Activated effector memory CD4-positive, alpha-beta T cell treated with anti-CD3 and anti-CD28 coated beads, Interleukin-2, amount 50 U/mL, for 16 hours (primary cell): ENCODE results near the gene VAV2.

Experiments used
- DNase-seq: peaks from one replicate; pipeline ENCODE4 v3.0.0-alpha.2; 2020

Gene VAV2

GRCh38 chr9:133979921-133980863 lies 11.9 kb downstream of the VAV2 start:
- DNase-seq, result no peak

GRCh38 chr9:133979273-133979920 lies 12.7 kb downstream of the VAV2 start:
- DNase-seq, result no peak

GRCh38 chr9:133978899-133979272 lies 13.2 kb downstream of the VAV2 start:
- DNase-seq, result no peak

- DNase-seq, result no peak
Measured at GRCh38 chr9:133978226-133978898, 13.8 kb downstream of the VAV2 start.

- no peak for DNase-seq
Measured at GRCh38 chr9:133977421-133978201, 14.5 kb downstream of the VAV2 start.

- DNase-seq, result no peak
Measured at GRCh38 chr9:133976887-133977286, 15.2 kb downstream of the VAV2 start.

GRCh38 chr9:133976191-133976861 lies 15.8 kb downstream of the VAV2 start:
- DNase-seq, result no peak

GRCh38 chr9:133975511-133975910 lies 16.6 kb downstream of the VAV2 start:
- no peak for DNase-seq

- no peak for DNase-seq
Measured at GRCh38 chr9:133974631-133975341, 17.3 kb downstream of the VAV2 start.

GRCh38 chr9:133973791-133974630 lies 18.1 kb downstream of the VAV2 start:
- DNase-seq, result no peak

GRCh38 chr9:133973111-133973790 lies 18.9 kb downstream of the VAV2 start:
- no peak for DNase-seq

- no peak for DNase-seq
Measured at GRCh38 chr9:133971981-133972941, 19.9 kb downstream of the VAV2 start.

- DNase-seq, result no peak
Measured at GRCh38 chr9:133971121-133971951, 20.8 kb downstream of the VAV2 start.

GRCh38 chr9:133970581-133971058 lies 21.5 kb downstream of the VAV2 start:
- DNase-seq, result no peak

GRCh38 chr9:133969681-133970580 lies 22.2 kb downstream of the VAV2 start:
- DNase-seq, result no peak

GRCh38 chr9:133968966-133969617 lies 23.0 kb downstream of the VAV2 start:
- no peak for DNase-seq
